SK-N-SH (cell line): ENCODE results near the gene MCTP1. TPM values are rescaled to one million over a fixed set of nuclear protein-coding genes. Genes with fewer than 3 reads are reported as not detected.

Experiments
- CTCF ChIA-PET: fragments of 300-600, 350-600 bp; formaldehyde crosslinking; extraction: SDS; loops from one replicate; lab custom pipeline; 2021; lab: Yijun Ruan, JAX
- POLR2A ChIA-PET: fragments of 350-600 bp; sonication (Branson Sonifier 250); formaldehyde crosslinking; extraction: SDS; loops from one replicate; lab custom pipeline; 2020; ENCODE audit warnings: antibody characterized with exemption, inconsistent platforms; lab: Yijun Ruan, JAX
- DNase-seq: peaks from one replicate; pipeline ENCODE4 v3.0.0; 2012
- H2AFZ ChIP-seq: fragments of 200-600 bp; sonication (generic); 2 replicates; pipeline ENCODE4 v1.8.1; 2016; ENCODE audit warnings: antibody characterized with exemption, mild to moderate bottlenecking, low read depth
- H3F3A ChIP-seq: fragments of 200-600 bp; sonication (generic); replicated peaks from 2 replicates; pipeline ENCODE3; 2016; ENCODE audit warnings: antibody characterized with exemption, mild to moderate bottlenecking; ENCODE audit not compliant: insufficient read depth
- H3K27ac ChIP-seq, 2 experiments: fragments of 200-500 bp in 1 of 2; fragments of 200-600 bp in 1 of 2; sonication (Bioruptor generic) in 1 of 2; sonication (generic), shearing (Covaris generic) in 1 of 2; 2 replicates each; pipeline versions ENCODE4 v1.5.1 to v1.6.1; 2014 to 2016; ENCODE audit warnings: low read depth in 2 of 2, inconsistent platforms in 1 of 2, low read length in 1 of 2, mild to moderate bottlenecking in 1 of 2, mixed read lengths in 1 of 2
- H3K27me3 ChIP-seq: fragments of 200-600 bp; sonication (generic), shearing (Covaris generic); 2 replicates; pipeline ENCODE4 v1.6.1; 2016; ENCODE audit warnings: mixed run types; ENCODE audit not compliant: insufficient read depth
- H3K36me3 ChIP-seq, 2 experiments: fragments of 200-500 bp in 1 of 2; fragments of 200-600 bp in 1 of 2; sonication (Bioruptor generic) in 1 of 2; sonication (generic) in 1 of 2; replicated peaks in 1 of 2; 2 replicates each; pipeline versions ENCODE3 to v1.5.1; 2014 to 2016; ENCODE audit warnings: low read length in 1 of 2, mild to moderate bottlenecking in 1 of 2; ENCODE audit not compliant: insufficient read depth in 2 of 2, control insufficient read depth in 1 of 2
- H3K4me1 ChIP-seq, 2 experiments: fragments of 200-500 bp in 1 of 2; fragments of 200-600 bp in 1 of 2; sonication (Bioruptor generic) in 1 of 2; sonication (generic), shearing (Covaris generic) in 1 of 2; 2 replicates each; pipeline versions ENCODE4 v1.5.1 to v1.6.1; 2014 to 2016; ENCODE audit warnings: low read depth in 1 of 2, low read length in 1 of 2, mixed run types in 1 of 2; ENCODE audit not compliant: insufficient read depth in 2 of 2, control insufficient read depth in 1 of 2
- H3K4me2 ChIP-seq: fragments of 200-600 bp; sonication (generic), shearing (Covaris generic); 2 replicates; pipeline ENCODE4 v1.6.1; 2017; ENCODE audit warnings: mixed run types
- H3K4me3 ChIP-seq, 2 experiments: fragments of 200-500 bp in 1 of 2; fragments of 200-600 bp in 1 of 2; sonication (Bioruptor generic) in 1 of 2; sonication (generic), shearing (Covaris generic) in 1 of 2; 2 replicates each; pipeline versions ENCODE4 v1.5.1 to v1.8.1; 2014 to 2016; ENCODE audit warnings: low read depth in 2 of 2, inconsistent platforms in 1 of 2, low read length in 1 of 2, mild to moderate bottlenecking in 1 of 2, mixed read lengths in 1 of 2, moderate library complexity in 1 of 2
- H3K79me2 ChIP-seq: fragments of 200-600 bp; sonication (generic); 2 replicates; pipeline ENCODE4 v1.8.1; 2017; ENCODE audit warnings: mild to moderate bottlenecking; ENCODE audit not compliant: insufficient read depth
- H3K9ac ChIP-seq: fragments of 200-600 bp; sonication (generic); 2 replicates; pipeline ENCODE4 v1.6.1; 2017; ENCODE audit warnings: mixed run types
- H3K9me2 ChIP-seq: fragments of 200-600 bp; sonication (generic); 2 replicates; pipeline ENCODE4 v1.6.1; 2017; ENCODE audit warnings: mixed run types
- H3K9me3 ChIP-seq: fragments of 200-600 bp; sonication (generic); 2 replicates; pipeline ENCODE4 v1.6.1; 2017; ENCODE audit warnings: mixed run types, mild to moderate bottlenecking, moderate library complexity
- H4K20me1 ChIP-seq: fragments of 200-600 bp; sonication (generic); 2 replicates; pipeline ENCODE4 v1.6.1; 2017; ENCODE audit warnings: mild to moderate bottlenecking, mixed run types; ENCODE audit not compliant: insufficient read depth
- CTCF ChIP-seq: fragments of 200-600 bp; sonication (generic); IDR thresholded peaks from 2 replicates; pipeline ENCODE4 v1.6.1; 2017; ENCODE audit warnings: antibody characterized with exemption, mild to moderate bottlenecking, moderate library complexity
- EP300 ChIP-seq, 2 experiments: IDR thresholded peaks; 2 replicates each; pipeline versions ENCODE4 v1.4.0 to v1.6.1; 2012; ENCODE audit warnings: borderline replicate concordance in 1 of 2, low read depth in 1 of 2, low read length in 1 of 2
- FOSL2 ChIP-seq: IDR thresholded peaks from 2 replicates; pipeline ENCODE4 v1.4.0; 2012; ENCODE audit warnings: low read depth, mild to moderate bottlenecking, moderate library complexity, borderline replicate concordance
- FOXJ3 ChIP-seq: sonication (generic); formaldehyde crosslinking; IDR thresholded peaks from 2 replicates; pipeline ENCODE4 v1.5.1; 2020; ENCODE audit warnings: mild to moderate bottlenecking, missing genetic modification reagents
- IRF3 ChIP-seq: fragments of 150-350 bp; IDR thresholded peaks from 2 replicates; pipeline ENCODE4 v1.6.1; 2016; ENCODE audit warnings: mild to moderate bottlenecking, low read depth, low read length
- JUND ChIP-seq: IDR thresholded peaks from 2 replicates; pipeline ENCODE4 v1.4.0; 2012
- MAX ChIP-seq: IDR thresholded peaks from 2 replicates; pipeline ENCODE4 v1.4.0; 2012; ENCODE audit warnings: low read depth
- MEF2A ChIP-seq: IDR thresholded peaks from 2 replicates; pipeline ENCODE4 v1.4.0; 2012; ENCODE audit warnings: low read depth, borderline replicate concordance
- NFIC ChIP-seq: IDR thresholded peaks from 2 replicates; pipeline ENCODE4 v1.4.0; 2012; ENCODE audit warnings: borderline replicate concordance
- POLR2AphosphoS5 ChIP-seq: IDR thresholded peaks from 2 replicates; pipeline ENCODE4 v1.6.1; 2012; ENCODE audit warnings: low read depth, low read length
- RAD21 ChIP-seq: IDR thresholded peaks from 2 replicates; pipeline ENCODE4 v1.6.1; 2012; ENCODE audit warnings: mild to moderate bottlenecking, low read length
- RCOR1 ChIP-seq: fragments of 150-350 bp; IDR thresholded peaks from 2 replicates; pipeline ENCODE4 v1.6.1; 2017; ENCODE audit warnings: antibody characterized with exemption, low read length
- TAF1 ChIP-seq: IDR thresholded peaks from 2 replicates; pipeline ENCODE4 v1.6.1; 2012; ENCODE audit warnings: low read depth, mild to moderate bottlenecking, low read length, moderate library complexity, borderline replicate concordance
- USF1 ChIP-seq: IDR thresholded peaks from 2 replicates; pipeline ENCODE4 v1.4.0; 2012; ENCODE audit warnings: low read depth, borderline replicate concordance
- USF2 ChIP-seq: fragments of 150-350 bp; IDR thresholded peaks from 2 replicates; pipeline ENCODE4 v1.6.1; 2017; ENCODE audit warnings: antibody characterized with exemption, low read length, low read depth, borderline replicate concordance
- WGBS: methylation state at CpG from one replicate; pipeline ENCODE4 v1.1.6; 2017; ENCODE audit warnings: low lambda C conversion rate; 5-methylcytosine and 5-hydroxymethylcytosine counted together
- polyA plus RNA-seq, 3 experiments: library from polyadenylated mRNA; depleted of rRNA; stranded (reverse); fragments of >200 nt; gene quantifications; 2 replicates each; pipeline ENCODE4 v1.2.3, GENCODE V29; 2012

The MCTP1 gene
- polyA plus RNA-seq, 1 of the 3 experiments (the other 2 are of a cell fraction), result 0.53 TPM

- no peak overlapping the region for H3K4me3 ChIP-seq
- ChIA-PET CTCF (no interaction called here), POLR2A (no interaction called here)
Observed at GRCh38 chr5:95152131-95152530, 132.8 kb downstream of the MCTP1 start.

GRCh38 chr5:95151694-95152093, 133.2 kb downstream of the MCTP1 start:
- no peak overlapping the region for H3K4me2 ChIP-seq
- no peak overlapping the region for H3K27ac ChIP-seq
- no peak for DNase-seq
- WGBS, result 16% methylated on average over 4 of the region's 4 CpGs
- no peaks in the 10 kb centered on the region for H3K4me1 ChIP-seq
- no peaks in the 10 kb centered on the region; the same call in 1 of the 2 replicates for H3K27me3 ChIP-seq
- no peak overlapping the region for H3K4me3 ChIP-seq
- H3K9ac ChIP-seq, result no peak overlapping the region
- no peaks in the 10 kb centered on the region for H4K20me1 ChIP-seq
- no peaks in the 10 kb centered on the region for H3F3A ChIP-seq
- no peaks in the 10 kb centered on the region for H3K9me3 ChIP-seq
- no peaks in the 10 kb centered on the region for H3K9me2 ChIP-seq
- no peak overlapping the region for H2AFZ ChIP-seq
- CTCF ChIA-PET, result no interaction called here
- H3K36me3 ChIP-seq, result no peaks in the 10 kb centered on the region
- H3K79me2 ChIP-seq, result no peaks in the 10 kb centered on the region
- POLR2A ChIA-PET, result no interaction called here
- TF ChIP-seq RCOR1 (no peak), IRF3 (no peak), USF1 (no peak), EP300 (IDR thresholded peaks at IDR 0.05; ENCODE audit: borderline replicate concordance in 1 of 2, low read depth in 1 of 2, low read length in 1 of 2) (no peak), MAX (no peak), POLR2AphosphoS5 (no peak), JUND (no peak), NFIC (no peak), FOXJ3 (CRISPR knock-in tag) (no peak)

More at GRCh38 chr5:95152131-95152530, 132.8 kb downstream of the MCTP1 start:
- H3K36me3 ChIP-seq, result no peaks in the 10 kb centered on the region
- no peaks in the 10 kb centered on the region for H3F3A ChIP-seq
- DNase-seq, result no peak
- no peaks in the 10 kb centered on the region for H3K79me2 ChIP-seq
- H3K27me3 ChIP-seq, result no peaks in the 10 kb centered on the region; the same call in 1 of the 2 replicates
- no peaks in the 10 kb centered on the region for H3K9me3 ChIP-seq
- no peaks in the 10 kb centered on the region for H4K20me1 ChIP-seq
- H3K27ac ChIP-seq, result no peak overlapping the region
- H3K9me2 ChIP-seq, result no peaks in the 10 kb centered on the region
- WGBS, result 7% methylated on average over 1 of the region's 1 CpG
- no peaks in the 10 kb centered on the region for H3K4me1 ChIP-seq
- H3K4me2 ChIP-seq, result no peak overlapping the region
- TF ChIP-seq POLR2AphosphoS5 (no peak), USF1 (no peak), RAD21 (no peak), USF2 (no peak), TAF1 (no peak), FOXJ3 (CRISPR knock-in tag) (no peak), CTCF (no peak), MEF2A (no peak), FOSL2 (no peak)
- H2AFZ ChIP-seq, result no peak overlapping the region
- H3K9ac ChIP-seq, result no peak overlapping the region
